Glutamatergic neuron (in vitro differentiated cells): ENCODE results near the gene PARN. TPM values are rescaled to one million over a fixed set of nuclear protein-coding genes. Genes with fewer than 3 reads are reported as not detected.
A peak's percentile ranks its signal among the peaks of the same experiment; 100 is the strongest.
"Not testable (repeated sequence)": the region's sequence is repeated elsewhere in the genome, so short reads cannot be mapped to it uniquely, and the experiment has no call there.

Experiments used
- DNase-seq: peaks from one replicate; pipeline ENCODE4 v3.0.0; 2022
- H3K27ac Mint-ChIP-seq: one replicate; pipeline ENCODE4 v1.8.0; 2020; ENCODE audit warnings: mild to moderate bottlenecking, mixed read lengths, inconsistent platforms; ENCODE audit not compliant: unreplicated experiment
- H3K27me3 Mint-ChIP-seq: one replicate; pipeline ENCODE4 v1.8.0; 2020; ENCODE audit warnings: mild to moderate bottlenecking, moderate library complexity, mixed read lengths, inconsistent platforms; ENCODE audit not compliant: unreplicated experiment
- H3K36me3 Mint-ChIP-seq: one replicate; pipeline ENCODE4 v1.8.0; 2020; ENCODE audit warnings: mild to moderate bottlenecking, mixed read lengths, inconsistent platforms; ENCODE audit not compliant: unreplicated experiment
- H3K4me1 Mint-ChIP-seq: one replicate; pipeline ENCODE4 v1.8.0; 2020; ENCODE audit warnings: mild to moderate bottlenecking, low read depth, mixed read lengths, inconsistent platforms; ENCODE audit not compliant: unreplicated experiment
- H3K4me3 Mint-ChIP-seq: one replicate; pipeline ENCODE4 v1.8.0; 2020; ENCODE audit warnings: mild to moderate bottlenecking, mixed read lengths, inconsistent platforms; ENCODE audit not compliant: unreplicated experiment
- H3K9me3 Mint-ChIP-seq: one replicate; pipeline ENCODE4 v1.8.0; 2020; ENCODE audit warnings: mild to moderate bottlenecking, moderate library complexity, mixed read lengths, inconsistent platforms; ENCODE audit not compliant: unreplicated experiment
- total RNA-seq: library from RNA; stranded (reverse); fragmentation: NEBNext Ultra II Directional; extraction: Animal tissue kit (Norgen Biotek cat#: 25700); gene quantifications from one replicate; pipeline ENCODE4 v1.2.1, GENCODE V29; 2021; ENCODE audit not compliant: unreplicated experiment
- TF ChIP-seq, protein P1 (sequence below): fragments of 200-600 bp; sonication (generic); IDR thresholded peaks from one replicate; pipeline ENCODE4 v1.5.0; 2021; ENCODE audit not compliant: partially characterized antibody, unreplicated experiment

PARN gene
- total RNA-seq, 1 donor from 2014 or later = 26.2 TPM

DNA sequence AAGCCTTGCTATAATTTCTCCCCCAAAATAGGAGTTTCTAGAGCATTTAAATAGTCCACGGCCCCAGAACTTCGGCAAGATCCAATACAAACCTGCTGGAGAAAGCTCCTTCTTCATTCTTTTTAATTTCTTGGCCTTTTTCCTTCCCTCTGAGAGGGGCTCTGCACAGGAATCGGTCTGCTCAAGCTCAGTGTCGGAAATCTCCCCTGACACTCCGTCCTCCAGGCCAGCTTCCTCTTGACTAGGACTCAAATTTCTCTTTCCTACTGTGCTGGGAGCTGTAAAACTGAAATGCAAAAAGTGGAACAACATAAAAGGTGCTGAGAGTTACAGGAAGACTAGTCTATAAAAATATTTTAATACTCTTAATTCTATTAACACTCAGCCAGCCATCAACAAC is 183.3 kb downstream of the PARN start:
- no peak overlapping the region for H3K27ac Mint-ChIP-seq
- DNase-seq = no peak
- no peaks in the 10 kb centered on the region for H3K36me3 Mint-ChIP-seq
- H3K9me3 Mint-ChIP-seq = no peaks in the 10 kb centered on the region
- H3K4me3 Mint-ChIP-seq = no peak overlapping the region
- TF ChIP-seq, protein P1, sequence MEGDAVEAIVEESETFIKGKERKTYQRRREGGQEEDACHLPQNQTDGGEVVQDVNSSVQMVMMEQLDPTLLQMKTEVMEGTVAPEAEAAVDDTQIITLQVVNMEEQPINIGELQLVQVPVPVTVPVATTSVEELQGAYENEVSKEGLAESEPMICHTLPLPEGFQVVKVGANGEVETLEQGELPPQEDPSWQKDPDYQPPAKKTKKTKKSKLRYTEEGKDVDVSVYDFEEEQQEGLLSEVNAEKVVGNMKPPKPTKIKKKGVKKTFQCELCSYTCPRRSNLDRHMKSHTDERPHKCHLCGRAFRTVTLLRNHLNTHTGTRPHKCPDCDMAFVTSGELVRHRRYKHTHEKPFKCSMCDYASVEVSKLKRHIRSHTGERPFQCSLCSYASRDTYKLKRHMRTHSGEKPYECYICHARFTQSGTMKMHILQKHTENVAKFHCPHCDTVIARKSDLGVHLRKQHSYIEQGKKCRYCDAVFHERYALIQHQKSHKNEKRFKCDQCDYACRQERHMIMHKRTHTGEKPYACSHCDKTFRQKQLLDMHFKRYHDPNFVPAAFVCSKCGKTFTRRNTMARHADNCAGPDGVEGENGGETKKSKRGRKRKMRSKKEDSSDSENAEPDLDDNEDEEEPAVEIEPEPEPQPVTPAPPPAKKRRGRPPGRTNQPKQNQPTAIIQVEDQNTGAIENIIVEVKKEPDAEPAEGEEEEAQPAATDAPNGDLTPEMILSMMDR = no peak
- H3K4me1 Mint-ChIP-seq = peaks cover 9% of the 10 kb centered on the region
- no peaks in the 10 kb centered on the region for H3K27me3 Mint-ChIP-seq

DNA sequence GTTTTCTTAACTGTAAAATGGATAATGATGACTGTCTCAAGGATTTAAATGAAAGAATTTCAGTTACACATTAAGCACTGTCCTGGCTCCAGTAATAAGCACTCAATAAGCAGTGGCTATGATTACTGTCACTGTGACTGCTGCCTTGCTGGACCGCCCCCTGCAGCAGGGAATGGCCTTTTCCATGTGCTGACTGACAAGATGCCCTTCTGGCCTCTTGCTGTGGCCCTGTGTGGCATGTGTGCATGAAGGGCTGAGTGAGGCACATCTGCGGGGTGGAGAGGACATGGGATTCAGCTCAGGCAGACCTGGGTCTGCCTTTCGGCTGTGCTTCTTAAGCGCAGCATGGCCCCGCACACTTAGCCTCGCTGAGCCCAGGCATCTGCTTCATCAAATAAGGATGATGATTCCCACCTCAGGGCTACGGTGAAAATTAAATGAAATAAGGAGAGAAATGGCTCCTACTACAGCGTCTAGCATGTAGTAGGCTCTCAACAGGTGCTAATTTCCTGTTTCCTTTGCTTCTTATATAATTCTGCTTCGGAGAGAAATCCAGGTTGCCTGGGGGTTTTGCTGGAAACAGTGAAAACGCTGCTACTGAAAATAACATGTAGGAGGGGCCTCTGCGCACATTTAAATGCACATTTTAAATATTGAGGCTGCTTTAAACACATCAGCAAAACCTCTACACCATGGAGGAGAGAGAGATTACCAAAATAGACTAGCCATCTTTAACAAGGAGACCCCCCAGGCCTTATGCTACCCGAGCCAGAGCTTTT is 183.9 kb downstream of the PARN start:
- Mint-ChIP-seq H3K4me3 (no peak overlapping the region), H3K36me3 (no peaks in the 10 kb centered on the region)
- TF ChIP-seq, protein P1 = no peak

DNA sequence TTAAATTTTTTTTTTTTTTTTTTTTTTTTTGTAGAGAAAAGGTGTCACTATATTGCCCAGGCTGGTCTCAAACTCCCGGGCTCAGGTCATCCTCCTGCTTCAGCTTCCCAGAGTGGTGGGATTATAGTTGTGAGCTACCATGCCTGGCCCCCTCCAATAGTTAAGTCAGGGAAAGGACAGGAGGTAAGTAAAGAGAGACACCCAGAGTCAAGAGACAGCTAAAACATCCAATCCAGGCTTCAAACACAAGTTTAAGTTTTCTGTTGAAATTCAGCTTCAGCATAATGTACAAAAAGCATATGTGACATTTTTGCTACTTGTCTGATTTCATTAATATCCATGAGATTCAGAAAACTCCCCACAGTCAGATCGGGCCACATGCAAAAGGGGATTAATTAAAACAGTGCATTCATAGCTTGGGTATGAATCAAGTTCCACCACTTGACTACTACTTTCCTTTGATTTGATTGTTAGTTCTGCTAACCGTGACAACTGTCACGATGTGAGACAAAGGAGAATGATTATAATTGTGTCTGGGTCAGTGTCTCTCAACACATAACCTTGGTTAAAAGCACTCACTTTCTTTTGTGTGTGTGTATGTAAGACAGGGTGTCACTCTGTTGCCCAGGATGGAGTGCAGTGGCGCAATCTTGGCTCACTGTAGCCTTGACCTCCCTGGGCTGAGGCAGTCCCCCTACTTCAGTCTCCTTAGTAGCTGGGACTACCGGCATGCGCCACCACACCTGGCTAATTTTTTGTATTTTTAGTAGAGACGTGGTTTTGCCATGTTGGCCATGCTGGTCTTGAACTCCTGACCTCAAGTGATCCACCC is 184.9 kb downstream of the PARN start:
- Mint-ChIP-seq H3K4me1 (peaks cover 9% of the 10 kb centered on the region), H3K27me3 (no peaks in the 10 kb centered on the region), H3K27ac (peak overlapping the region; percentile 8), H3K36me3 (no peaks in the 10 kb centered on the region), H3K9me3 (no peaks in the 10 kb centered on the region), H3K4me3 (no peak overlapping the region)
- TF ChIP-seq, protein P1 = no peak
- DNase-seq = no peak

More for the DNA sequence above, 183.9 kb downstream of the PARN start:
- no peaks in the 10 kb centered on the region for H3K27me3 Mint-ChIP-seq
- peak overlapping the region; percentile 8 for H3K27ac Mint-ChIP-seq
- peak; percentile 30 for DNase-seq
- no peaks in the 10 kb centered on the region for H3K9me3 Mint-ChIP-seq
- H3K4me1 Mint-ChIP-seq = peaks cover 9% of the 10 kb centered on the region

DNA sequence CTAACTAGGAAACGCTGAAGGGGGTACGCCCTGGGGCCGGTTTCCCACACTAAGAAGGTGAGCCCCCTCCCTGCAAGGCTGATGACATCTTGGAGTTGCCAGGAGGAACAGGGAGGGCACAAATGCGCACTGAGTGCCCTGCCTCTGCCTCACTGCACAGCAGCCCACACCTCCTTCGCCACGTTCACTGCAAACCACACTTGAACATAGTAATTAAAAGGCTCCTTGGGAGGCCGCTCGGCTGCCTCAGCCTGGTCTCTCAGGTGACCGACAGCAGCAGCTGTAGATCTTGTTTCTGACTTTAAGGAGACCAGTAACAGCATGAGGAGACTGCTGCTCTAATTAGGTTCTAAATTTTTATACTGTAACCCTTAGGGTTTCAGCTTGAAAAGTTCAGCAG is 188.5 kb downstream of the PARN start:
- H3K27ac Mint-ChIP-seq, H3K9me3 Mint-ChIP-seq, H3K4me3 Mint-ChIP-seq, H3K27me3 Mint-ChIP-seq, DNase-seq, H3K36me3 Mint-ChIP-seq: not testable (repeated sequence)
- H3K4me1 Mint-ChIP-seq = peaks cover 13% of the 10 kb centered on the region

DNA sequence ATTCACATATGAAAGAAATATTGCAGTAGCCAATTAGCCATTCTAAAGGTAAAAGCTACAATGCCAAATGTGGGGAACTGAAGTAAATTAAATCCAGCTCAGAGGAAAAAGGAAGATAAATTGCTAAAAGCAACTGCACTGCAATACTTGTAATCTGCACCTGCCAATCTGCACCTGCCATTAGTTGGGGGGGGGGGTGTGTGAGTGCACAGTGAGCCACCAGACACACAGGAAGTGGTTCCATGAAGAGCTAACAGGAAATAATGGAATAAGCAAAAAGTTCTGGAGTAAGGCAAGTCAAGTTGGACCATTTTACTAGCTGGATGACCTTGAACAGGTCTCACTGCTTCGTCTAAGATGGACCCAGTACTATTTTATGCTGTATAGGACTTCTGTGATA is 191.8 kb downstream of the PARN start:
- Mint-ChIP-seq H3K9me3 (no peaks in the 10 kb centered on the region), H3K27ac (no peak overlapping the region), H3K4me1 (peaks cover 11% of the 10 kb centered on the region), H3K36me3 (no peaks in the 10 kb centered on the region), H3K27me3 (no peaks in the 10 kb centered on the region), H3K4me3 (no peak overlapping the region)
- DNase-seq = no peak
- TF ChIP-seq, protein P1 = no peak
